HG03045 (cell line): ENCODE data around the gene FBXO41.
A peak's percentile ranks its signal among the peaks of the same experiment; 100 is the strongest.

Experiments
- ATAC-seq: cut with Tn5 transposase; IDR thresholded peaks from one replicate; pipeline ENCODE4 v1.9.1; 2021; ENCODE audit warnings: mild to moderate bottlenecking, moderate library complexity; ENCODE audit not compliant: unreplicated experiment

The FBXO41 gene

GRCh38 chr2:73289304-73289703 lies 5.0 kb upstream of the FBXO41 start:
- no peak for ATAC-seq

DNA sequence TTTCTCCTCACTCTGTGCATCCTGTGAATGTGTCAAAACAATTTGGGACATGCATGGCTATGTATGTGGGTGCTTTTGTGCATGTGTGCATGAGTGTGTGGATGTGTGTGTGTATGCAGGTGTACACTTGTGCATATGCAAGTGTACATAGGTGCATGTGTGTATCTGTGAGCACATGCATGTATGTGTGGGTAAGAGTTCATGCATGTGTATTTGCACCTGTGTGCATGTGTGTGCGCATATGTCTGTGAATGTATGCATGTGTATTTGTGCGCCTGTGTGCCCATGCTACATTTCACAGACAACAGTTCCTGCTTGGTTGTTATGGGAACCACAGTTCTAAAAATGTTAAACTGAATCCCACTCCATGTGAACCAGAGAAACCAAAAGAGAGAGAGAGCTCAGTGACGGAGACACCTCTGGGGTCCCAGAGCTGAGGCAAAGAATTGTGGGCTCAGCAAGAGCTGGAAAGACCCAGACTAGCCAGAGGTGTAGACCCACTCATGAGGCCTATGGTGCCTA lies 1.9 kb upstream of the FBXO41 start:
- no peak for ATAC-seq

- peak; percentile 32 for ATAC-seq
Measured at GRCh38 chr2:73285159-73285739, 971 bp upstream of the FBXO41 start.

DNA sequence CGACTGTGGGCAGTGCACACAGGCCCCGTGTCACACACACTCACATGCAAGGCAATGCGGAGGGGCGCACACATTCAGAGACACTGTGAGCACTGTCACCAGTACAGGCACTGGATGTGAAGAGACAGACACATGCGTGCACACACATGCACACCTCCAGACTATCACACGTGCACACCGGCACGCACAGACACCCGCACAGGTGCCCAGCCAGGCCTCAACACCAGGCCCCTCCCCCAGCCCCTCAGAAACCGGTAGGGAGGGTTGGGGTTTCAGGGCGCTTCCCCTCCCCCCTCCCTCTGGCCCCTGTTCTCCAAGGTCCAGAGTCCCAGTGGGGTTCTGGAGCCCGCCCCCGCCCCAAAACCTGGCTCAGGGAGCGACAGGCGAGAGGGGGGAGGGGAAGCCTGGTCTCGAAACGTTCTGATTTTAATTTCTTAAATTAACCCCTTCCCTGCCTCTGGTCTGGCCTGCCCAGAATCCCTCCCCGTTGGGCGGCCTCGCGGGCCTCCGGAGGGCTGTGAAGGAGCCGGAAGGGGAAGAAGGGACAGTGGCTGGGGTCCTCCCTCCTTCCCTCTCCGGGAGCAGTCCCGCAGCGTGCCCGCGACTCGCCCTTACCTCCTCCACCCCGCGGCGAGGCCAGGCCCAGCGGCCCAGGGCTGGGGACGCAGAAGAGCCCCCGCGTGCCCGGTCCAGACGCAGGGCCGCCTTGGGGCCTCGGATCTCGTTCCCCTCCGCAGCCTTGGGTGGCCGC lies 558 bp downstream of the FBXO41 start:
- peak; percentile 30 for ATAC-seq

- ATAC-seq, result no peak
Measured at GRCh38 chr2:73282924-73283544, 1.2 kb downstream of the FBXO41 start.

DNA sequence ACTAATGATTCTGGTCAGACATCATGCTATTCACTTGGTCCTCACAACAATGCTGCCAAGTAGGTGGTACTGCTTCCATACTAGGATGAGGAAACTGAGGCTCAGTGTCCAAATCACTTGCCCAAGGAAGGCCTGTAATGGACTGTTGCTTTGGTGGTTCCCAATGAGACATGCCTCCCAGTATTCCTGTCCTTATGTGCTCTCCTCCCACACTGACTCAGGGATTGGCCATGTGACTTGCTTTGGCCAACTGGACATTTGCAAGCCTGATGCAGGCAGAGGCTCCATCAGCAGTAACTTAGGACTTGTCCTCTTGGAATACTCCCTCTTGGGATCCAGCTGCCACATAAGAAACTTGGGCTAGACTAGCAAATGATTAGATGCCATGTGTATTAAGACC lies 3.0 kb downstream of the FBXO41 start:
- ATAC-seq, result no peak

- no peak for ATAC-seq
Measured at GRCh38 chr2:73279852-73280251, 4.4 kb downstream of the FBXO41 start.

DNA sequence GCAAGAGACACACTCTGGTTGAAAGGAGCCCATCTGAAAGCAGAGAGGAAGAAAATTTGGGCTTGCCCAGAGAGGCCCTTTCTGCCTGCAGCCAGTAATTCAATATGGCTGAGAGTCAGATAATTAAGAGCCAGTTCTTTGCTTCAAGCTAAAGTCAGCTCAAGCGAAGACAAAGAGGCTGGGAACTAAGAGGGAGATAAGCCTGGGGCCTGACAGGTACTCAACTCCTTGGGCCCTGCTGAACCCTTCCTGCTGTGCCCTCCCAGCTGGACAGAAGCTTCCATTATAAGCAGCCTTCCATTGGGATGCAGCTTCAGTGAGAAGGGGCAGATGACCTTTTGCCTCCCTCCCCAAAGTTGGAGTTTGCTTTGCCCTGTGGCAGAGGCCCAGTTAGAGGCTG lies 12.0 kb downstream of the FBXO41 start:
- no peak for ATAC-seq

DNA sequence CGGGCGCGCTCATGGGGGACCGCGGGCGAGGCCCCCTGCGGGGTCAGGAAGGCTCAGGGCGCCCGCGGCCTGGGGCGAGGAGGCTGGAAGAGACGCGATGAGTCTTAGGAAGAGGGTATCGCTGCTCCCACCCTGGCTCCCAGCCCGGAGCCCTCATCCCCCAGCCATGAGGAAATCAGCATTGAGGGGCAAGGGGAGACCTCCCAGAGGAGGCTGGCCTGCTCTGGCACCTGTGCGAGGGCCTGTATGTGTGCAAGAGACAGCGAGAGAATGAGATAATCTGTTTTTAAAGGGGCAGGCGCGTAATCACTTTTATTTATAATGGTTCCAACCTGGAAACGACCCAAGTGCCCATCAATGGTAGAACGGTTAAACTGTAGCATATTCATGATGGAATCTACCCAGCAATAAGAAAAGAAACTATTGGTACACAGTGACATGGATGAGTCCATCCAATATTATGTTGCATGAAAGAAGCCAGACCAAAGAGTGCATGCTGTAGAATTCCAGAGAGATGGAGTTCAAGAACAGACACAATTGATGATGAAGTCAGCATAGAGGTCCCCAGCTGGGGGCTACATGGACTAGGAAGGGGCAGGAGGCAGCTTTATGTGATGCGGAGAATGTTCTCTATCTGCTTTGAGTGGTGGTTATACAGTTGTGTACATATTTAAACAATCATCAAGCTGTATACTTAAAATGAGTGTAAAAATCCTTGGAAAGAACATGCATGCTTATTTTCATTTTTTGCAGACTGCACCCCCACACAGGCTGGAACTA lies 14.4 kb downstream of the FBXO41 start:
- no peak for ATAC-seq

- ATAC-seq, result peak; percentile 69
Measured at GRCh38 chr2:73268830-73269685, 15.2 kb downstream of the FBXO41 start.

DNA sequence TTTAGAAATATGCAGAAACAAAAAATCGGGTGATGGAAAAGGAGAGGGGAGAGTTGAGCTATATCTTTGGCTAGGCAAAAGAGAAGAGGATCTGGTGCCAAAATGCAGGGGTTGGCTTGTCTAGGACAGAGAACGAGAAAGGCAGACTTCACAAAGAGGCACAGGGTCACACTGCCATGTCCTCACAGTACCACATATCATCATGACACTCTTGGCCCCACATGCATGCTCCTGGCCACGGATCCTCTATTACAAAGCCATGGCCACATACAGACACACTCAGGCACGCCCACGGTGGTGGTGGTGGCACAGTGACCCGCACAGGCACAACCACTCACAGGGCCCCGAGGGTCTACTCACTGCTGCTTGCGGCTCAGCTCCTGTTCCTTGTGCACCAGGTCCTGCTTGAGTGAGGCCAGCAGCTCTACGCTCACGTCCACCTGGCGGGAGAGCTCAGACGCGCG lies 15.9 kb downstream of the FBXO41 start:
- no peak for ATAC-seq

- no peak for ATAC-seq
Measured at GRCh38 chr2:73267008-73267407, 17.3 kb downstream of the FBXO41 start.

GRCh38 chr2:73266061-73266901 lies 18.0 kb downstream of the FBXO41 start:
- no peak for ATAC-seq

DNA sequence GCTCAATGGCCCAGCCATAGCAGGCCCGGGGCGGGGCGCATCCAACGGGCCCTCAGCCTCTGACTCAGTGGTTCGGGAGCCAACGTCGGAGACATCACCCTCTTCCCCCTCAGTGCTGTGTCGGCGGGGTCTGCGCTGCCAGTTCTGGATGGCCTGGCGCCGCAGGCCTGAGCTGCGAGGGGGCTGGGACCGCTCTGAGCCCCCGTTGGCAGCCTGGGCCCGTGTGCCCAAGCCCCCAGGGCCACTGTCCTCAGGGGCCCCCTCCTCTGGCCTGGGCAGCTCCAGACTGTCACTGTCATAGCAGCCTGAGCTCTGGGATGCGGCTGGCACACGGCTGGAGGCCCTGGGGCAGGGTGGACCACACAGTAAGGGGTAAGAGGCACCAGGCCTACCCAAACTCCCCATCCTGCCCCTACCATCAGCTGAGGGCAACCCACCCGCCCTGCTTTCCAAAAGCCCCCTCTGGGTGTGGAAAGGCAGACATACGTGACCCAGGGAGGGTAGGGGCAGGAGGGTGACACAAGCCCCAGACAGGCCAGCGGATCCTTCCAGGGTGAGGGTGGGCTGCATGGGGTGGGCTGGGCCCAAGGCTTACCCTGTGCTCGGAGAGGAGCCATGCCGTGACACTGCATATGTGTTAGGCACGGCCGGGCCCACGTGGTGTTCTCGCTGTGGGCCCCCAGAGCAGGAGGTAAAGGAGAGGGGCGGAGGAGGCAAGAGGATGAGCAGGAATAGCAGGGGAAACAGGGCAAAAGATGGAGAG lies 18.8 kb downstream of the FBXO41 start:
- no peak for ATAC-seq

GRCh38 chr2:73264783-73265182 lies 19.5 kb downstream of the FBXO41 start:
- ATAC-seq, result no peak

- ATAC-seq, result no peak
Measured at GRCh38 chr2:73264332-73264606, 20.0 kb downstream of the FBXO41 start.

GRCh38 chr2:73263540-73264331 lies 20.5 kb downstream of the FBXO41 start:
- ATAC-seq, result no peak
